IMR-90 (cell line): Measurements from ENCODE around the gene LHFPL5. TPM values are rescaled to one million over a fixed set of nuclear protein-coding genes. Genes with fewer than 3 reads are reported as not detected.

ENCODE experiments used
- ATAC-seq: fragments of 200-7000 bp; cut with Tn5 transposase; 2 replicates; pipeline ENCODE4 v1.9.1; 2020; ENCODE audit warnings: low read depth, mild to moderate bottlenecking, moderate library complexity
- BruUV-seq: library from RNA; stranded (reverse); fragments of 400-500 nt; replicated peaks from 2 replicates; lab custom pipeline; 2021; lab: Mats Ljungman, UMichigan
- CTCF ChIA-PET: fragments of 300-600 bp; formaldehyde crosslinking; extraction: SDS; loops from one replicate; lab custom pipeline; 2021; ENCODE audit warnings: antibody characterized with exemption; lab: Yijun Ruan, JAX
- POLR2A ChIA-PET: fragments of 300-600 bp; sonication (Branson Sonifier 250); formaldehyde crosslinking; loops from one replicate; lab custom pipeline; 2022; ENCODE audit warnings: antibody characterized with exemption; ENCODE audit not compliant: unreplicated experiment; lab: Charles Lee
- DNase-seq: peaks from one replicate; pipeline ENCODE4 v3.0.0; 2013
- H2AFZ ChIP-seq: replicated peaks from 2 replicates; pipeline ENCODE3; 2013; ENCODE audit warnings: low read length, mild to moderate bottlenecking; ENCODE audit not compliant: poor library complexity
- H2AK5ac ChIP-seq: 2 replicates; pipeline ENCODE4 v1.6.1; 2013; ENCODE audit warnings: low read depth, low read length, inconsistent platforms
- H2AK9ac ChIP-seq: replicated peaks from 2 replicates; pipeline ENCODE3; 2013; ENCODE audit warnings: mild to moderate bottlenecking, low read depth, low read length, moderate library complexity; ENCODE audit not compliant: poor library complexity
- H2BK120ac ChIP-seq: 2 replicates; pipeline ENCODE4 v1.6.1; 2013; ENCODE audit warnings: low read depth, low read length, inconsistent platforms
- H2BK15ac ChIP-seq: 3 replicates; pipeline ENCODE4 v1.6.1; 2013; ENCODE audit warnings: low read depth, low read length, inconsistent platforms
- H2BK20ac ChIP-seq: 2 replicates; pipeline ENCODE4 v1.6.1; 2013; ENCODE audit warnings: low read depth, mild to moderate bottlenecking, inconsistent platforms, low read length, moderate library complexity
- H2BK5ac ChIP-seq: 2 replicates; pipeline ENCODE4 v1.6.1; 2013; ENCODE audit warnings: mild to moderate bottlenecking, low read depth, low read length, inconsistent platforms; ENCODE audit not compliant: poor library complexity, severe bottlenecking
- H3K14ac ChIP-seq: replicated peaks from 2 replicates; pipeline ENCODE4 v1.6.1; 2013; ENCODE audit warnings: low read depth, low read length, inconsistent platforms
- H3K18ac ChIP-seq: 2 replicates; pipeline ENCODE4 v1.6.1; 2013; ENCODE audit warnings: low read depth, low read length, control low read depth
- H3K23ac ChIP-seq: 2 replicates; pipeline ENCODE4 v1.6.1; 2013; ENCODE audit warnings: low read depth, low read length, inconsistent platforms
- H3K27ac ChIP-seq: 2 replicates; pipeline ENCODE4 v1.5.1; 2013; ENCODE audit warnings: mild to moderate bottlenecking, control low read depth, low read length; ENCODE audit not compliant: insufficient read depth
- H3K27me3 ChIP-seq: 2 replicates; pipeline ENCODE4 v1.6.1; 2013; ENCODE audit warnings: low read length; ENCODE audit not compliant: control insufficient read depth, insufficient read depth
- H3K36me3 ChIP-seq: 2 replicates; pipeline ENCODE4 v1.6.1; 2013; ENCODE audit warnings: low read length, mixed read lengths; ENCODE audit not compliant: control insufficient read depth, insufficient read depth
- H3K4ac ChIP-seq: 2 replicates; pipeline ENCODE4 v1.6.1; 2013; ENCODE audit warnings: low read depth, low read length, inconsistent platforms
- H3K4me1 ChIP-seq: 2 replicates; pipeline ENCODE4 v1.6.1; 2013; ENCODE audit warnings: low read length, mixed read lengths; ENCODE audit not compliant: control insufficient read depth, insufficient read depth
- H3K4me2 ChIP-seq: 2 replicates; pipeline ENCODE4 v1.6.1; 2013; ENCODE audit warnings: low read depth, mild to moderate bottlenecking, control low read depth, low read length, moderate library complexity
- H3K4me3 ChIP-seq: 2 replicates; pipeline ENCODE4 v1.5.1; 2013; ENCODE audit warnings: low read depth, mild to moderate bottlenecking, control low read depth, low read length, moderate library complexity; ENCODE audit not compliant: insufficient read depth
- H3K56ac ChIP-seq: 2 replicates; pipeline ENCODE4 v1.6.1; 2013; ENCODE audit warnings: low read length, inconsistent platforms; ENCODE audit not compliant: insufficient read depth; ENCODE audit errors: extremely low read depth
- H3K79me1 ChIP-seq, 2 experiments: 2 replicates each; pipeline ENCODE4 v1.6.1; 2013; ENCODE audit warnings: low read length in 2 of 2, inconsistent platforms in 1 of 2, low read depth in 1 of 2
- H3K9ac ChIP-seq: 2 replicates; pipeline ENCODE4 v1.6.1; 2013; ENCODE audit warnings: low read depth, low read length, control low read depth
- H3K9me1 ChIP-seq: 2 replicates; pipeline ENCODE4 v1.6.1; 2013; ENCODE audit warnings: low read length, inconsistent platforms; ENCODE audit not compliant: insufficient read depth
- H3K9me3 ChIP-seq: 2 replicates; pipeline ENCODE4 v1.6.1; 2013; ENCODE audit warnings: low read length; ENCODE audit not compliant: control insufficient read depth, insufficient read depth
- H4K20me1 ChIP-seq: 2 replicates; pipeline ENCODE4 v1.6.1; 2013; ENCODE audit warnings: low read length, inconsistent platforms; ENCODE audit not compliant: insufficient read depth
- H4K5ac ChIP-seq: 2 replicates; pipeline ENCODE4 v1.6.1; 2013; ENCODE audit warnings: mild to moderate bottlenecking, low read depth, low read length, control low read depth
- H4K8ac ChIP-seq, 2 experiments: 2 replicates each; pipeline ENCODE4 v1.6.1; 2013; ENCODE audit warnings: low read depth in 2 of 2, low read length in 2 of 2, control low read depth in 1 of 2, inconsistent platforms in 1 of 2
- H4K91ac ChIP-seq: 2 replicates; pipeline ENCODE4 v1.6.1; 2013; ENCODE audit warnings: low read depth, low read length, inconsistent platforms; ENCODE audit not compliant: insufficient read depth
- BHLHE40 ChIP-seq: fragments of 150-350 bp; IDR thresholded peaks from 2 replicates; pipeline ENCODE4 v1.6.1; 2016; ENCODE audit warnings: mild to moderate bottlenecking, low read depth, low read length
- CEBPB ChIP-seq: IDR thresholded peaks from 2 replicates; pipeline ENCODE4 v1.6.1; 2012; ENCODE audit warnings: low read depth, low read length, improper control_type of control experiment
- CHD1 ChIP-seq: IDR thresholded peaks from 2 replicates; pipeline ENCODE4 v1.6.1; 2012; ENCODE audit warnings: low read depth, low read length, improper control_type of control experiment
- CTCF ChIP-seq: conservative IDR thresholded peaks from 2 replicates; pipeline ENCODE4 v1.5.1; 2012; ENCODE audit warnings: mild to moderate bottlenecking, low read depth, low read length, improper control_type of control experiment
- ELK1 ChIP-seq: fragments of 150-350 bp; IDR thresholded peaks from 2 replicates; pipeline ENCODE4 v1.6.1; 2016; ENCODE audit warnings: low read depth, mild to moderate bottlenecking, low read length, moderate library complexity, borderline replicate concordance
- FOS ChIP-seq: fragments of 150-350 bp; IDR thresholded peaks from 2 replicates; pipeline ENCODE4 v1.6.1; 2016; ENCODE audit warnings: low read depth, low read length
- MAFK ChIP-seq: IDR thresholded peaks from 2 replicates; pipeline ENCODE4 v1.6.1; 2012; ENCODE audit warnings: low read depth, low read length, improper control_type of control experiment
- MAZ ChIP-seq: IDR thresholded peaks from 2 replicates; pipeline ENCODE4 v1.6.1; 2012; ENCODE audit warnings: low read depth, mild to moderate bottlenecking, low read length, improper control_type of control experiment, moderate library complexity, borderline replicate concordance
- MXI1 ChIP-seq: IDR thresholded peaks from 2 replicates; pipeline ENCODE4 v1.6.1; 2012; ENCODE audit warnings: low read depth, mild to moderate bottlenecking, low read length, moderate library complexity, borderline replicate concordance
- NFE2L2 ChIP-seq: fragments of 150-350 bp; IDR thresholded peaks from 2 replicates; pipeline ENCODE4 v1.6.1; 2016; ENCODE audit warnings: low read depth, mild to moderate bottlenecking, low read length
- POLR2A ChIP-seq: IDR thresholded peaks from 2 replicates; pipeline ENCODE4 v1.6.1; 2012; ENCODE audit warnings: mild to moderate bottlenecking, low read depth, low read length
- RAD21 ChIP-seq: IDR thresholded peaks from 2 replicates; pipeline ENCODE4 v1.6.1; 2012; ENCODE audit warnings: low read length, improper control_type of control experiment
- RCOR1 ChIP-seq: IDR thresholded peaks from 2 replicates; pipeline ENCODE4 v1.6.1; 2012; ENCODE audit warnings: mild to moderate bottlenecking, low read length, improper control_type of control experiment; ENCODE audit not compliant: insufficient replicate concordance
- RFX5 ChIP-seq: IDR thresholded peaks from 2 replicates; pipeline ENCODE4 v1.8.0; 2012; ENCODE audit warnings: low read depth, mild to moderate bottlenecking, low read length, moderate library complexity
- SMC3 ChIP-seq: fragments of 150-350 bp; IDR thresholded peaks from 2 replicates; pipeline ENCODE4 v1.6.1; 2016; ENCODE audit warnings: low read depth, mild to moderate bottlenecking, antibody characterized with exemption, low read length, moderate library complexity
- USF2 ChIP-seq: fragments of 150-350 bp; IDR thresholded peaks from 2 replicates; pipeline ENCODE4 v1.6.1; 2017; ENCODE audit warnings: mild to moderate bottlenecking, antibody characterized with exemption, low read length, low read depth
- WGBS, 2 experiments: methylation state at CpG; one replicate each; pipeline versions ENCODE4 v1.1.5 to v1.1.7; 2013; ENCODE audit warnings: missing lambda C conversion rate in 2 of 2; ENCODE audit not compliant: insufficient read length in 1 of 2; ENCODE audit errors: extremely low coverage in 2 of 2; 5-methylcytosine and 5-hydroxymethylcytosine counted together
- dilution Hi-C: fragments of 300-500 bp; cut with HindIII; formaldehyde crosslinking; loops from one replicate; pipeline ENCODE4 v1.14.3; 2018; ENCODE audit warnings: low sequenced_read_pairs; ENCODE audit not compliant: unreplicated experiment
- in situ Hi-C: fragments of 300-500 bp; cut with MboI; formaldehyde crosslinking; loops from 3 replicates; pipeline ENCODE4 v1.14.3; 2019; ENCODE audit warnings: low sequenced_read_pairs, inconsistent platforms, mixed read lengths
- intact Hi-C: fragments of 100-400 bp; cut with micrococcal nuclease; formaldehyde crosslinking; loops from 2 replicates; pipeline ENCODE4 v1.10.0; 2022
- polyA plus RNA-seq, 3 experiments: library from polyadenylated mRNA; depleted of rRNA; stranded (reverse); fragments of >200 nt; gene quantifications; 2 replicates each; pipeline ENCODE4 v1.2.3, GENCODE V29; 2012; ENCODE audit warnings: low replicate concordance in 1 of 3
- total RNA-seq: library from RNA; depleted of rRNA; stranded (reverse); fragments of >200 nt; gene quantifications from 2 replicates; pipeline ENCODE4 v1.2.3, GENCODE V29; 2012

Gene LHFPL5
- total and polyA plus RNA-seq, 2 of the 4 experiments (the other 2 are of a cell fraction) = not detected

DNA sequence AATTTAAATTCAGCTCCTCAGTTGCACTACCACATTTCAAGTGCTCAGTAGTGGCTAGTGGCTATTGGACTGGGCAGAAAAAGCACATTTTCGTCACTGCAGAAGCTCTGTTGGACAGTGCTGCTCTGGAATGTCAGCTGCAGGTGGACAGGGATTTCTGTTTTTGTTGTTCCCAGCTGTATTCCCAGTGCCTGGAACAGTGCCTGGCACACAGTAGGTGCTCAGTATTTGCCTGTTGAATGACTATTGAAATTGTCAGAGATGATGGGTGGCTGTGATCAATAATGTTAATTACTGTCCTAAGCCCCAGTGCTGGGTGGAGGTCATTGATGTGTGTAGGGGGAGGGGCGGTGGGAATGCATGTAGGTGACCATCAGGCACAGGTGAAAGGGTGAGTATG lies 18.9 kb upstream of the LHFPL5 start:
- H3K36me3 ChIP-seq = no peaks in the 10 kb centered on the region
- H3K56ac ChIP-seq = no peak overlapping the region
- no peak overlapping the region for H3K4me3 ChIP-seq
- H3K4me2 ChIP-seq = no peak overlapping the region
- H3K4ac ChIP-seq = no peak overlapping the region
- peaks cover 2% of the 10 kb centered on the region; the same call in 1 of the 2 replicates for H3K9me3 ChIP-seq
- no peak for TF ChIP-seq FOS
- no peak for TF ChIP-seq SMC3
- no peak for TF ChIP-seq ELK1
- TF ChIP-seq MXI1 = no peak
- no peak for TF ChIP-seq CTCF
- TF ChIP-seq RCOR1 = no peak
- no peak for TF ChIP-seq RAD21
- TF ChIP-seq CEBPB = no peak
- no peak for TF ChIP-seq USF2
- TF ChIP-seq BHLHE40 = no peak
- no peak for TF ChIP-seq MAFK
- no peak for TF ChIP-seq CHD1
- no peak for TF ChIP-seq POLR2A
- no peak for TF ChIP-seq MAZ
- no peak for TF ChIP-seq NFE2L2
- no peak for TF ChIP-seq RFX5
- no peak overlapping the region for H2AK9ac ChIP-seq
- H2BK15ac ChIP-seq = no peak overlapping the region
- intact Hi-C loops (no loop called here), dilution Hi-C loops (no loop called here), in situ Hi-C loops (no loop called here)
- H3K14ac ChIP-seq = no peak overlapping the region
- no peak overlapping the region for H2AFZ ChIP-seq
- no peak overlapping the region for H2BK120ac ChIP-seq
- no peak overlapping the region for H4K91ac ChIP-seq
- no peak overlapping the region for H3K27ac ChIP-seq
- H2BK5ac ChIP-seq = no peak overlapping the region
- H3K79me1 ChIP-seq = no peaks in the 10 kb centered on the region
- no peak overlapping the region for H3K9ac ChIP-seq
- H4K20me1 ChIP-seq = no peaks in the 10 kb centered on the region
- H2AK5ac ChIP-seq = no peak overlapping the region
- no CpG with 5 or more reads among the region's 2 CpGs for WGBS, 2 experiments
- no peak overlapping the region for H4K8ac ChIP-seq
- ChIA-PET CTCF (interaction anchor here (0.8 to 1.9 kb wide), 2 partner anchors 10 to 12 kb away, joined by 4 to 7 read pairs; partner anchors contain the start of gene CLPS), POLR2A (no interaction called here)
- ATAC-seq (no peak), DNase-seq (no peak)
- no peak overlapping the region for H4K5ac ChIP-seq
- no peaks in the 10 kb centered on the region for H3K9me1 ChIP-seq
- H2BK20ac ChIP-seq = no peak overlapping the region
- no peak overlapping the region for H3K18ac ChIP-seq
- peaks cover 50% of the 10 kb centered on the region for H3K27me3 ChIP-seq
- no TSS peak for BruUV-seq
- no peak overlapping the region for H3K23ac ChIP-seq
- H3K4me1 ChIP-seq = no peaks in the 10 kb centered on the region
